ENCODE measurements around the gene RAB44. TPM values are rescaled to one million over a fixed set of nuclear protein-coding genes. Genes with fewer than 3 reads are reported as not detected.

RAB44 gene
- total RNA-seq, 4 donors from 2014 or later = 0.30 to 1.0 (median 0.63) TPM

- peaks cover 0 to 18% of the 10 kb centered on the region in 2 donors for H3K27me3 ChIP-seq
- TF ChIP-seq EP300 (IDR thresholded peaks at IDR 0.05) = no peak
- TF ChIP-seq POLR2A (IDR thresholded peaks at IDR 0.05) = no peak
- TF ChIP-seq CTCF (IDR thresholded peaks at IDR 0.05) = no peak
- H3K36me3 ChIP-seq = no peaks in the 10 kb centered on the region
- DNase-seq (ENCODE audit: low spot score in 2 of 2) = no peak
- peaks cover 0 to 3% (median 0%) of the 10 kb centered on the region in 4 donors for H3K4me1 ChIP-seq
- WGBS, 2 donors = 34 to 35% methylated on average over 5 of the region's 5 CpGs
- H3K9me3 ChIP-seq = no peaks in the 10 kb centered on the region
- H3K27ac ChIP-seq = no peak overlapping the region
- no peak overlapping the region for H3K4me3 ChIP-seq
These were observed 80.2 kb downstream of the RAB44 start for GRCh38 chr6:36777801-36778200.

GRCh38 chr6:36779227-36779626 is 81.6 kb downstream of the RAB44 start:
- H3K27ac ChIP-seq = no peak overlapping the region
- no peak overlapping the region for H3K4me3 ChIP-seq
- H3K27me3 ChIP-seq = peaks cover 0 to 18% of the 10 kb centered on the region in 2 donors
- TF ChIP-seq EP300 (IDR thresholded peaks at IDR 0.05) (no peak), POLR2A (IDR thresholded peaks at IDR 0.05) (no peak), CTCF (IDR thresholded peaks at IDR 0.05) (no peak)
- DNase-seq (ENCODE audit: low spot score in 2 of 2) = no peak
- H3K36me3 ChIP-seq = no peaks in the 10 kb centered on the region
- no peaks in the 10 kb centered on the region for H3K9me3 ChIP-seq
- H3K4me1 ChIP-seq = peaks cover 0 to 3% (median 0%) of the 10 kb centered on the region in 4 donors
- WGBS, 2 donors = 84 to 90% methylated on average over 4 to 5 of the region's 5 CpGs

GRCh38 chr6:36780442-36781177 is 83.0 kb downstream of the RAB44 start:
- 51 to 57% methylated on average over 11 of the region's 11 CpGs for WGBS, 2 donors
- no peak for DNase-seq (ENCODE audit: low spot score in 2 of 2)
- Histone ChIP-seq H3K27me3 (peaks cover 0 to 18% of the 10 kb centered on the region in 2 donors), H3K9me3 (no peaks in the 10 kb centered on the region), H3K27ac (no peak overlapping the region), H3K4me1 (peaks cover 0 to 3% (median 0%) of the 10 kb centered on the region in 4 donors), H3K36me3 (no peaks in the 10 kb centered on the region), H3K4me3 (no peak overlapping the region)
- TF ChIP-seq EP300 (IDR thresholded peaks at IDR 0.05) = no peak
- TF ChIP-seq CTCF (IDR thresholded peaks at IDR 0.05) = no peak

- 67 to 78% methylated on average over 5 to 8 of the region's 8 CpGs for WGBS, 2 donors
- TF ChIP-seq CTCF (IDR thresholded peaks at IDR 0.05) = no peak
- no peak for TF ChIP-seq EP300 (IDR thresholded peaks at IDR 0.05)
- TF ChIP-seq POLR2A (IDR thresholded peaks at IDR 0.05) = no peak
- H3K4me1 ChIP-seq = peaks cover 0 to 3% (median 0%) of the 10 kb centered on the region in 4 donors
- H3K27ac ChIP-seq = no peak overlapping the region
- no peak overlapping the region for H3K4me3 ChIP-seq
- no peak for DNase-seq (ENCODE audit: low spot score in 2 of 2)
- H3K27me3 ChIP-seq = peaks cover 0 to 12% of the 10 kb centered on the region in 2 donors
- H3K9me3 ChIP-seq = no peaks in the 10 kb centered on the region
- H3K36me3 ChIP-seq = no peaks in the 10 kb centered on the region
These were observed 84.0 kb downstream of the RAB44 start for GRCh38 chr6:36781669-36782068.

Small RNAs within 50 kb of the gene (small RNA-seq; reads per million reads assigned to genes)
- gene RF00019 = not detected

Other genes with a start within 250 kb of the RAB44 start
- 10 to 100 TPM; 38.1 to 61.7 (median 49.1) TPM for gene STK38, start 150.3 kb upstream of the RAB44 start, total RNA-seq
- 100 to 1,000 TPM; 185 to 260 (median 221) TPM for gene SRSF3, start 103.5 kb upstream of the RAB44 start, total RNA-seq
- 100 to 1,000 TPM; 112 to 142 (median 124) TPM for gene CDKN1A, start 19.1 kb upstream of the RAB44 start, total RNA-seq
- 1 to 10 TPM in 2 of 4 donors, under 1 TPM in 2; 0.39 to 3.0 (median 1.4) TPM for gene CPNE5, start 141.6 kb downstream of the RAB44 start, total RNA-seq
- gene PPIL1, start 177.0 kb downstream of the RAB44 start, total RNA-seq = 10 to 100 TPM in 2 of 4 donors, 1 to 10 TPM in 2; 9.2 to 19.8 (median 13.0) TPM
- 10 to 100 TPM; 41.1 to 57.9 (median 52.3) TPM for gene C6orf89, start 188.1 kb downstream of the RAB44 start, total RNA-seq

All from tibial nerve (tissue), 4 donors.